Body of pancreas (tissue), 4 donors: ENCODE measurements around the gene COP1. TPM values are rescaled to one million over a fixed set of nuclear protein-coding genes. Genes with fewer than 3 reads are reported as not detected.

Experiments used
- ATAC-seq: fragments of 150-250 bp; one replicate; pipeline ENCODE4 v1.9.1; 2016
- DNase-seq, 4 donors: peaks; one replicate each; pipeline ENCODE4 v3.0.0-alpha.2; 2019
- H3K27ac ChIP-seq, 4 donors: fragments of 200-600 bp; sonication (generic); 1 replicate in 3 of 4; 2 replicates in 1 of 4; pipeline versions ENCODE4 v1.5.1 to v1.6.1; 2016 to 2019; ENCODE audit warnings: mild to moderate bottlenecking in 1 of 4, mixed read lengths in 1 of 4, moderate library complexity in 1 of 4
- H3K27me3 ChIP-seq, 2 donors: fragments of 200-600 bp; sonication (generic); one replicate each; pipeline ENCODE4 v1.6.0; 2016; ENCODE audit warnings: mild to moderate bottlenecking in 1 of 2
- H3K36me3 ChIP-seq, 2 donors: fragments of 200-600 bp; sonication (generic); replicated peaks in 1 of 2; 2 replicates each; pipeline ENCODE4 v1.5.1; 2016; ENCODE audit warnings: low read depth in 2 of 2; ENCODE audit not compliant: insufficient read depth in 1 of 2
- H3K4me1 ChIP-seq: fragments of 200-600 bp; sonication (generic); one replicate; pipeline ENCODE4 v1.6.0; 2016
- H3K4me3 ChIP-seq, 2 donors: fragments of 200-600 bp; sonication (generic); 1 replicate in 1 of 2; 2 replicates in 1 of 2; pipeline ENCODE4 v1.5.1; 2016 to 2019
- H3K9me3 ChIP-seq, 3 donors: fragments of 200-600 bp; sonication (generic); 1 replicate in 2 of 3; 2 replicates in 1 of 3; pipeline ENCODE4 v1.5.1; 2016
- CTCF ChIP-seq, 7 experiments: fragments of 450-650 bp in 4 of 7; fragments of 200-600 bp in 3 of 7; sonication (generic) in 3 of 7; IDR thresholded peaks; one replicate each; pipeline ENCODE4 v1.5.1; 2016 to 2019; ENCODE audit warnings: antibody characterized with exemption in 7 of 7
- POLR2A ChIP-seq, 3 donors: fragments of 450-650 bp; IDR thresholded peaks; one replicate each; pipeline ENCODE4 v1.6.1; 2016; ENCODE audit warnings: antibody characterized with exemption in 3 of 3, mild to moderate bottlenecking in 2 of 3
- WGBS, 2 donors: methylation state at CpG; one replicate each; pipeline ENCODE4 v1.1.5; 2017; 5-methylcytosine and 5-hydroxymethylcytosine counted together
- intact Hi-C: fragments of 100-400 bp; cut with DNase I; formaldehyde crosslinking; loops from one replicate; pipeline ENCODE4 v1.15.1; 2023
- total RNA-seq, 2 donors: library from RNA; depleted of rRNA; stranded (reverse); fragments of >200 nt; gene quantifications; one replicate each; pipeline ENCODE4 v1.1.0, GENCODE V29; 2016

COP1 gene
- total RNA-seq, 2 donors from 2014 or later: 36.6 to 45.8 TPM

GRCh38 chr1:176110203-176110602 is 96.9 kb downstream of the COP1 start:
- Histone ChIP-seq H3K36me3 (peaks cover 0 to 6% of the 10 kb centered on the region in 2 donors), H3K9me3 (no peaks in the 10 kb centered on the region), H3K4me1 (no peaks in the 10 kb centered on the region), H3K27ac (no peak overlapping the region), H3K27me3 (no peaks in the 10 kb centered on the region), H3K4me3 (no peak overlapping the region)
- DNase-seq: no peak
- TF ChIP-seq POLR2A (IDR thresholded peaks at IDR 0.05): no peak
- no peak for TF ChIP-seq CTCF (IDR thresholded peaks at IDR 0.05)
- 63 to 64% methylated on average over 1 of the region's 1 CpG for WGBS, 2 donors
- ATAC-seq: no peak
- intact Hi-C loops: no loop called here

GRCh38 chr1:176102768-176103350 is 104.2 kb downstream of the COP1 start:
- Histone ChIP-seq H3K4me3 (no peak overlapping the region), H3K4me1 (no peaks in the 10 kb centered on the region), H3K27me3 (no peaks in the 10 kb centered on the region), H3K27ac (no peak overlapping the region), H3K9me3 (peaks cover 0 to 50% (median 0%) of the 10 kb centered on the region in 3 donors), H3K36me3 (peaks cover 4 to 12% of the 10 kb centered on the region in 2 donors)
- 95 to 100% methylated on average over 1 of the region's 1 CpG for WGBS, 2 donors
- TF ChIP-seq CTCF (IDR thresholded peaks at IDR 0.05) (no peak), POLR2A (IDR thresholded peaks at IDR 0.05) (no peak)
- ATAC-seq (no peak), DNase-seq (no peak)
- intact Hi-C loops: no loop called here

GRCh38 chr1:176101951-176102642 is 105.0 kb downstream of the COP1 start:
- no peaks in the 10 kb centered on the region for H3K4me1 ChIP-seq
- DNase-seq: no peak
- TF ChIP-seq CTCF (IDR thresholded peaks at IDR 0.05): no peak
- no peak for TF ChIP-seq POLR2A (IDR thresholded peaks at IDR 0.05)
- H3K36me3 ChIP-seq: peaks cover 4 to 15% of the 10 kb centered on the region in 2 donors
- WGBS, 2 donors: 87 to 95% methylated on average over 5 of the region's 5 CpGs
- H3K27me3 ChIP-seq: no peaks in the 10 kb centered on the region
- no peak for ATAC-seq
- H3K9me3 ChIP-seq: peaks cover 0 to 55% (median 0%) of the 10 kb centered on the region in 3 donors
- no peak overlapping the region for H3K4me3 ChIP-seq
- intact Hi-C loops: no loop called here
- H3K27ac ChIP-seq: no peak overlapping the region

GRCh38 chr1:176098560-176098959 is 108.5 kb downstream of the COP1 start:
- no peak for TF ChIP-seq POLR2A (IDR thresholded peaks at IDR 0.05)
- no peak for TF ChIP-seq CTCF (IDR thresholded peaks at IDR 0.05)
- Histone ChIP-seq H3K36me3 (peaks cover 4 to 10% of the 10 kb centered on the region in 2 donors), H3K4me1 (no peaks in the 10 kb centered on the region), H3K9me3 (peaks cover 0 to 67% (median 0%) of the 10 kb centered on the region in 3 donors), H3K27me3 (no peaks in the 10 kb centered on the region), H3K27ac (no peak overlapping the region), H3K4me3 (no peak overlapping the region)
- no peak for ATAC-seq
- intact Hi-C loops: no loop called here
- 96 to 98% methylated on average over 2 of the region's 2 CpGs for WGBS, 2 donors
- DNase-seq: no peak
